Esophagus squamous epithelium (tissue), 4 donors: ENCODE data around the gene ZNF805.

Experiments
- CTCF ChIP-seq, 6 experiments: fragments of 450-650 bp in 4 of 6; fragments of 200-600 bp in 2 of 6; sonication (generic) in 2 of 6; IDR thresholded peaks; one replicate each; pipeline ENCODE4 v1.5.1; 2016 to 2019; ENCODE audit warnings: antibody characterized with exemption in 6 of 6, mild to moderate bottlenecking in 4 of 6, moderate library complexity in 4 of 6
- POLR2A ChIP-seq, 4 donors: fragments of 450-650 bp; IDR thresholded peaks; one replicate each; pipeline ENCODE4 v1.6.1; 2017; ENCODE audit warnings: antibody characterized with exemption in 4 of 4, mild to moderate bottlenecking in 4 of 4, moderate library complexity in 3 of 4

GRCh38 chr19:57263244-57263741 lies 22.9 kb downstream of the ZNF805 start:
- no peak for TF ChIP-seq POLR2A (IDR thresholded peaks at IDR 0.05)
- TF ChIP-seq CTCF (IDR thresholded peaks at IDR 0.05), result no peak
